IPS-20b (cell line): ENCODE results near the gene SAXO2.
"Not testable (repeated sequence)": the region's sequence is repeated elsewhere in the genome, so short reads cannot be mapped to it uniquely, and the experiment has no call there.

Experiments used
- H3K27ac ChIP-seq: one replicate; pipeline ENCODE4 v1.5.1; 2013; ENCODE audit warnings: low read length
- H3K27me3 ChIP-seq: 2 replicates; pipeline ENCODE4 v1.6.1; 2013; ENCODE audit warnings: mild to moderate bottlenecking, low read length, inconsistent platforms; ENCODE audit not compliant: insufficient read depth
- H3K36me3 ChIP-seq: 2 replicates; pipeline ENCODE4 v1.6.1; 2013; ENCODE audit warnings: low read depth, mild to moderate bottlenecking, inconsistent platforms, low read length, moderate library complexity; ENCODE audit not compliant: insufficient read depth
- H3K4me1 ChIP-seq: 2 replicates; pipeline ENCODE4 v1.6.1; 2013; ENCODE audit warnings: mild to moderate bottlenecking, control low read depth, inconsistent platforms, low read length, moderate library complexity; ENCODE audit not compliant: insufficient read depth
- H3K4me3 ChIP-seq: 2 replicates; pipeline ENCODE4 v1.5.1; 2013; ENCODE audit warnings: mild to moderate bottlenecking, low read length, inconsistent platforms
- H3K9ac ChIP-seq: 2 replicates; pipeline ENCODE4 v1.6.1; 2013; ENCODE audit warnings: low read depth, mild to moderate bottlenecking, inconsistent platforms, low read length, moderate library complexity
- H3K9me3 ChIP-seq: 2 replicates; pipeline ENCODE4 v1.6.1; 2013; ENCODE audit warnings: mild to moderate bottlenecking, low read depth, low read length, inconsistent platforms; ENCODE audit not compliant: insufficient read depth

SAXO2 gene

GRCh38 chr15:82306791-82307713 is 44.4 kb downstream of the SAXO2 start:
- Histone ChIP-seq H3K4me3 (no peak overlapping the region), H3K27me3 (no peaks in the 10 kb centered on the region), H3K9me3 (no peaks in the 10 kb centered on the region), H3K36me3 (no peaks in the 10 kb centered on the region), H3K4me1 (no peaks in the 10 kb centered on the region), H3K27ac (no peak overlapping the region), H3K9ac (no peak overlapping the region)

GRCh38 chr15:82307714-82308081 is 45.1 kb downstream of the SAXO2 start:
- Histone ChIP-seq H3K27ac (no peak overlapping the region), H3K4me3 (no peak overlapping the region), H3K36me3 (no peaks in the 10 kb centered on the region), H3K9me3 (no peaks in the 10 kb centered on the region), H3K27me3 (no peaks in the 10 kb centered on the region), H3K9ac (no peak overlapping the region), H3K4me1 (no peaks in the 10 kb centered on the region)

- no peak overlapping the region for H3K27ac ChIP-seq
- H3K4me1 ChIP-seq, result no peaks in the 10 kb centered on the region
- H3K27me3 ChIP-seq, result no peaks in the 10 kb centered on the region
- H3K9me3 ChIP-seq, result no peaks in the 10 kb centered on the region
- H3K36me3 ChIP-seq, result no peaks in the 10 kb centered on the region
- H3K4me3 ChIP-seq, result no peak overlapping the region
- no peak overlapping the region for H3K9ac ChIP-seq
Observed at GRCh38 chr15:82309802-82310201, 47.2 kb downstream of the SAXO2 start.

GRCh38 chr15:82311321-82311720 is 48.7 kb downstream of the SAXO2 start:
- H3K27ac ChIP-seq, H3K9me3 ChIP-seq, H3K36me3 ChIP-seq, H3K4me1 ChIP-seq, H3K27me3 ChIP-seq, H3K9ac ChIP-seq, H3K4me3 ChIP-seq: not testable (repeated sequence)

- no peaks in the 10 kb centered on the region for H3K36me3 ChIP-seq
- no peak overlapping the region for H3K4me3 ChIP-seq
- H3K9me3 ChIP-seq, result no peaks in the 10 kb centered on the region
- no peak overlapping the region for H3K9ac ChIP-seq
- no peaks in the 10 kb centered on the region for H3K4me1 ChIP-seq
- H3K27me3 ChIP-seq, result no peaks in the 10 kb centered on the region
- H3K27ac ChIP-seq, result no peak overlapping the region
Observed at GRCh38 chr15:82312586-82313349, 50.1 kb downstream of the SAXO2 start.

- Histone ChIP-seq H3K27me3 (no peaks in the 10 kb centered on the region), H3K9ac (no peak overlapping the region), H3K36me3 (no peaks in the 10 kb centered on the region), H3K4me1 (no peaks in the 10 kb centered on the region), H3K9me3 (no peaks in the 10 kb centered on the region), H3K4me3 (no peak overlapping the region), H3K27ac (no peak overlapping the region)
Observed at GRCh38 chr15:82313446-82313845, 50.8 kb downstream of the SAXO2 start.

- H3K4me1 ChIP-seq, H3K27ac ChIP-seq, H3K9me3 ChIP-seq, H3K27me3 ChIP-seq, H3K36me3 ChIP-seq, H3K4me3 ChIP-seq, H3K9ac ChIP-seq: not testable (repeated sequence)
Observed at GRCh38 chr15:82313951-82314768, 51.5 kb downstream of the SAXO2 start.

GRCh38 chr15:82314769-82315518 is 52.3 kb downstream of the SAXO2 start:
- Histone ChIP-seq H3K4me1 (no peaks in the 10 kb centered on the region), H3K4me3 (no peak overlapping the region), H3K27ac (no peak overlapping the region), H3K36me3 (no peaks in the 10 kb centered on the region), H3K9ac (no peak overlapping the region), H3K9me3 (no peaks in the 10 kb centered on the region), H3K27me3 (no peaks in the 10 kb centered on the region)

GRCh38 chr15:82315519-82316246 is 53.1 kb downstream of the SAXO2 start:
- Histone ChIP-seq H3K4me1 (no peaks in the 10 kb centered on the region), H3K4me3 (no peak overlapping the region), H3K36me3 (no peaks in the 10 kb centered on the region), H3K27ac (no peak overlapping the region), H3K27me3 (no peaks in the 10 kb centered on the region), H3K9ac (no peak overlapping the region), H3K9me3 (no peaks in the 10 kb centered on the region)

GRCh38 chr15:82316247-82317090 is 53.9 kb downstream of the SAXO2 start:
- not testable (repeated sequence) for H3K36me3 ChIP-seq, H3K4me3 ChIP-seq, H3K9ac ChIP-seq, H3K27me3 ChIP-seq, H3K4me1 ChIP-seq, H3K9me3 ChIP-seq, H3K27ac ChIP-seq
